GM12878 (cell line): ENCODE measurements around the gene ARHGAP26. TPM values are rescaled to one million over a fixed set of nuclear protein-coding genes. Genes with fewer than 3 reads are reported as not detected.
A peak's percentile ranks its signal among the peaks of the same experiment; 100 is the strongest.

Experiments
- BCL11A ChIP-seq: IDR thresholded peaks from 2 replicates; pipeline ENCODE4 v1.6.1; 2011; ENCODE audit warnings: low read depth, low read length
- CEBPZ ChIP-seq: fragments of 150-350 bp; IDR thresholded peaks from 2 replicates; pipeline ENCODE4 v1.6.1; 2016; ENCODE audit warnings: low read depth, low read length
- DPF2 ChIP-seq: fragments of 450-650 bp; IDR thresholded peaks from 2 replicates; pipeline ENCODE4 v1.6.1; 2017; ENCODE audit warnings: mild to moderate bottlenecking
- ELK1 ChIP-seq: IDR thresholded peaks from 2 replicates; pipeline ENCODE4 v1.6.1; 2012; ENCODE audit warnings: low read depth, low read length, improper control_type of control experiment
- ESRRA ChIP-seq: IDR thresholded peaks from 2 replicates; pipeline ENCODE4 v1.6.1; 2012; ENCODE audit warnings: mild to moderate bottlenecking, low read length, improper control_type of control experiment
- EZH2 ChIP-seq: IDR thresholded peaks from 2 replicates; pipeline ENCODE4 v1.6.1; 2012; ENCODE audit warnings: low read depth, mild to moderate bottlenecking, control low read depth, inconsistent platforms, low read length, borderline replicate concordance; ENCODE audit not compliant: control insufficient read depth
- IRF3 ChIP-seq: fragments of 450-650 bp; IDR thresholded peaks from 2 replicates; pipeline ENCODE4 v1.6.1; 2014; ENCODE audit warnings: mild to moderate bottlenecking
- IRF5 ChIP-seq: fragments of 450-650 bp; IDR thresholded peaks from 2 replicates; pipeline ENCODE4 v1.6.1; 2017; ENCODE audit warnings: borderline replicate concordance
- KDM1A ChIP-seq: fragments of 200-600 bp; sonication (generic); IDR thresholded peaks from 2 replicates; pipeline ENCODE4 v1.6.1; 2016; ENCODE audit warnings: borderline replicate concordance
- MTA2 ChIP-seq: fragments of 450-650 bp; IDR thresholded peaks from 2 replicates; pipeline ENCODE4 v1.6.1; 2016; ENCODE audit warnings: low read depth, mild to moderate bottlenecking, moderate library complexity
- NFIC ChIP-seq: IDR thresholded peaks from 2 replicates; pipeline ENCODE4 v1.6.1; 2012; ENCODE audit warnings: low read depth, mild to moderate bottlenecking, inconsistent platforms, low read length, moderate library complexity
- NFYB ChIP-seq: IDR thresholded peaks from 2 replicates; pipeline ENCODE4 v1.6.1; 2011; ENCODE audit warnings: low read depth, mild to moderate bottlenecking, low read length, improper control_type of control experiment, moderate library complexity; ENCODE audit not compliant: insufficient read depth
- PKNOX1 ChIP-seq: fragments of 450-650 bp; IDR thresholded peaks from 2 replicates; pipeline ENCODE4 v1.6.1; 2016; ENCODE audit warnings: mild to moderate bottlenecking
- POLR2A ChIP-seq: IDR thresholded peaks from 2 replicates; pipeline ENCODE4 v1.6.1; 2011; ENCODE audit warnings: low read depth, mild to moderate bottlenecking, low read length
- RFX5 ChIP-seq: IDR thresholded peaks from 2 replicates; pipeline ENCODE4 v1.6.1; 2011; ENCODE audit warnings: low read depth, low read length, improper control_type of control experiment
- SIX5 ChIP-seq: IDR thresholded peaks from 2 replicates; pipeline ENCODE4 v1.6.1; 2011; ENCODE audit warnings: mild to moderate bottlenecking, low read depth, low read length, moderate library complexity; ENCODE audit not compliant: severe bottlenecking
- SMC3 ChIP-seq: IDR thresholded peaks from 2 replicates; pipeline ENCODE4 v1.6.1; 2011; ENCODE audit warnings: low read length, improper control_type of control experiment, borderline replicate concordance
- SREBF1 ChIP-seq: IDR thresholded peaks from 2 replicates; pipeline ENCODE4 v1.6.1; 2012; ENCODE audit warnings: mild to moderate bottlenecking, low read length
- SREBF2 ChIP-seq: IDR thresholded peaks from 2 replicates; pipeline ENCODE4 v1.6.1; 2012; ENCODE audit warnings: mild to moderate bottlenecking, low read length
- TCF7 ChIP-seq: IDR thresholded peaks from 2 replicates; pipeline ENCODE4 v1.6.1; 2014; ENCODE audit warnings: antibody characterized with exemption, borderline replicate concordance
- ZBTB33 ChIP-seq: fragments of 450-650 bp; IDR thresholded peaks from 2 replicates; pipeline ENCODE4 v1.6.1; 2017; ENCODE audit warnings: mild to moderate bottlenecking
- ZNF274 ChIP-seq: IDR thresholded peaks from one replicate; pipeline ENCODE4 v1.8.0; 2011; ENCODE audit not compliant: insufficient read length, insufficient read depth
- ZSCAN29 ChIP-seq: fragments of 450-650 bp; IDR thresholded peaks from 2 replicates; pipeline ENCODE4 v1.6.1; 2017; ENCODE audit warnings: mild to moderate bottlenecking, moderate library complexity
- polyA plus RNA-seq, 11 experiments: library from polyadenylated mRNA; depleted of rRNA in 4 of 11; unstranded in 6 of 11; stranded (reverse) in 5 of 11; fragments of >200 nt; fragmentation: Nextera tagmentation in 4 of 11; fragmentation: Illumina TruSeq in 1 of 11; extraction: Ambion mirVana in 4 of 11; extraction: Trizol in 1 of 11; gene quantifications; 1 replicate in 1 of 11; 2 replicates in 10 of 11; pipeline versions ENCODE4 v1.2.1 to v1.2.3, GENCODE V29; 2011 to 2016; ENCODE audit warnings: inconsistent platforms in 2 of 11, missing spikeins in 2 of 11, low read depth in 1 of 11
- total RNA-seq, 4 experiments: library from RNA; depleted of rRNA in 3 of 4; stranded (reverse); fragments of >200 nt in 3 of 4; fragmentation: Illumina TruSeq in 1 of 4; extraction: Trizol in 1 of 4; gene quantifications; 2 replicates each; pipeline versions ENCODE4 v1.2.1 to v1.2.3, GENCODE V29; 2013 to 2021

The ARHGAP26 gene
- total and polyA plus RNA-seq, 10 of the 15 experiments (the other 5 are each of a cell fraction or from before 2014, with no cell fraction given), result 9.4 to 41.5 (median 19.3) TPM

- no peak for TF ChIP-seq SREBF2
- TF ChIP-seq ZSCAN29, result no peak
- TF ChIP-seq IRF3, result no peak
- no peak for TF ChIP-seq SIX5
- TF ChIP-seq CEBPZ, result no peak
- TF ChIP-seq BCL11A, result 0 out of 2 replicates have a peak, but pooled peaks have one; percentile 23
- TF ChIP-seq SMC3, result no peak
- no peak for TF ChIP-seq ZBTB33
- TF ChIP-seq NFIC, result peak; percentile 9; the same call in 1 of the 2 replicates
- 0 out of 2 replicates have a peak, but pooled peaks have one; percentile 59 for TF ChIP-seq MTA2
- TF ChIP-seq EZH2, result no peak
- TF ChIP-seq ZNF274, result no peak
- peak; percentile 68 for TF ChIP-seq PKNOX1
- TF ChIP-seq POLR2A, result no peak
- no peak for TF ChIP-seq SREBF1
- no peak for TF ChIP-seq ELK1
- TF ChIP-seq ESRRA, result peak; percentile 90; the same call in 1 of the 2 replicates
- no peak for TF ChIP-seq DPF2
- TF ChIP-seq TCF7, result no peak
- no peak for TF ChIP-seq NFYB
- TF ChIP-seq IRF5, result no peak
- no peak for TF ChIP-seq RFX5
- TF ChIP-seq KDM1A, result no peak
Observed at GRCh38 chr5:143003328-143003636, 233.1 kb downstream of the ARHGAP26 start (continued).
